ENCODE data around the gene MAML3.

MAML3 gene

GRCh38 chr4:139972305-139972704, 181.7 kb downstream of the MAML3 start:
- in situ Hi-C loops (cut with MboI; ENCODE audit: low sequenced_read_pairs, unreplicated experiment) = no loop called here
- no peak for TF ChIP-seq CTCF (IDR thresholded peaks at IDR 0.05; ENCODE audit: borderline replicate concordance, control extremely low read depth, extremely low read depth, insufficient read depth, missing control alignments)
- no peak for DNase-seq (ENCODE audit: low spot score)

GRCh38 chr4:139971111-139971510, 182.9 kb downstream of the MAML3 start:
- no peak for TF ChIP-seq CTCF (IDR thresholded peaks at IDR 0.05; ENCODE audit: borderline replicate concordance, control extremely low read depth, extremely low read depth, insufficient read depth, missing control alignments)
- in situ Hi-C loops (cut with MboI; ENCODE audit: low sequenced_read_pairs, unreplicated experiment) = no loop called here
- DNase-seq (ENCODE audit: low spot score) = no peak

GRCh38 chr4:139969635-139970266, 184.2 kb downstream of the MAML3 start:
- no peak for TF ChIP-seq CTCF (IDR thresholded peaks at IDR 0.05; ENCODE audit: borderline replicate concordance, control extremely low read depth, extremely low read depth, insufficient read depth, missing control alignments)
- no peak for DNase-seq (ENCODE audit: low spot score)
- in situ Hi-C loops (cut with MboI; ENCODE audit: low sequenced_read_pairs, unreplicated experiment) = no loop called here

GRCh38 chr4:139968831-139969230, 185.2 kb downstream of the MAML3 start:
- in situ Hi-C loops (cut with MboI; ENCODE audit: low sequenced_read_pairs, unreplicated experiment) = no loop called here
- TF ChIP-seq CTCF (IDR thresholded peaks at IDR 0.05; ENCODE audit: borderline replicate concordance, control extremely low read depth, extremely low read depth, insufficient read depth, missing control alignments) = no peak
- no peak for DNase-seq (ENCODE audit: low spot score)

- TF ChIP-seq CTCF (IDR thresholded peaks at IDR 0.05; ENCODE audit: borderline replicate concordance, control extremely low read depth, extremely low read depth, insufficient read depth, missing control alignments) = no peak
- DNase-seq (ENCODE audit: low spot score) = no peak
- in situ Hi-C loops (cut with MboI; ENCODE audit: low sequenced_read_pairs, unreplicated experiment) = no loop called here
Measured at GRCh38 chr4:139966383-139966782, 187.6 kb downstream of the MAML3 start.

GRCh38 chr4:139965789-139966188, 188.2 kb downstream of the MAML3 start:
- no peak for TF ChIP-seq CTCF (IDR thresholded peaks at IDR 0.05; ENCODE audit: borderline replicate concordance, control extremely low read depth, extremely low read depth, insufficient read depth, missing control alignments)
- in situ Hi-C loops (cut with MboI; ENCODE audit: low sequenced_read_pairs, unreplicated experiment) = no loop called here
- DNase-seq (ENCODE audit: low spot score) = no peak
